Nephron (organoid): Measurements from ENCODE around the gene SLC2A14.
"Not testable (repeated sequence)": the region's sequence is repeated elsewhere in the genome, so short reads cannot be mapped to it uniquely, and the experiment has no call there.

Experiments
- H3K27ac Mint-ChIP-seq, 3 experiments: 2 replicates each; pipeline ENCODE4 v1.8.0; 2020; ENCODE audit warnings: mixed read lengths in 3 of 3, mild to moderate bottlenecking in 2 of 3, moderate library complexity in 1 of 3
- H3K27me3 Mint-ChIP-seq: 2 replicates; pipeline ENCODE4 v1.8.0; 2021; ENCODE audit warnings: low read depth, mild to moderate bottlenecking, moderate library complexity, mixed read lengths
- H3K36me3 Mint-ChIP-seq: 2 replicates; pipeline ENCODE4 v1.8.0; 2020; ENCODE audit warnings: low read depth, mixed read lengths
- H3K4me1 Mint-ChIP-seq: 2 replicates; pipeline ENCODE4 v1.8.0; 2020; ENCODE audit warnings: mixed read lengths
- H3K4me3 Mint-ChIP-seq, 3 experiments: 2 replicates each; pipeline ENCODE4 v1.8.0; 2020; ENCODE audit warnings: mild to moderate bottlenecking in 3 of 3, mixed read lengths in 3 of 3, moderate library complexity in 2 of 3
- H3K9me3 Mint-ChIP-seq: 2 replicates; pipeline ENCODE4 v1.8.0; 2020; ENCODE audit warnings: mixed read lengths
- CTCF ChIP-seq, 3 experiments: fragments of 200-600 bp; sonication (generic); IDR thresholded peaks; one replicate each; pipeline ENCODE4 v1.5.0; 2021; ENCODE audit warnings: antibody characterized with exemption in 3 of 3; ENCODE audit not compliant: unreplicated experiment in 3 of 3

Gene SLC2A14

GRCh38 chr12:7884689-7885088 lies 12.0 kb upstream of the SLC2A14 start:
- Mint-ChIP-seq H3K4me3 (no peak overlapping the region), H3K27me3 (no peaks in the 10 kb centered on the region), H3K9me3 (no peaks in the 10 kb centered on the region), H3K36me3 (no peaks in the 10 kb centered on the region), H3K4me1 (no peaks in the 10 kb centered on the region), H3K27ac (peak overlapping the region in 1 of 3 experiments; percentile 67)
- no peak for TF ChIP-seq CTCF (IDR thresholded peaks at IDR 0.05; ENCODE audit: unreplicated experiment in 3 of 3)

- not testable (repeated sequence) for H3K9me3 Mint-ChIP-seq, H3K36me3 Mint-ChIP-seq, H3K4me3 Mint-ChIP-seq, H3K27me3 Mint-ChIP-seq, H3K4me1 Mint-ChIP-seq
- peak overlapping the region in 1 of 3 experiments; percentile 29 for H3K27ac Mint-ChIP-seq
Observed at GRCh38 chr12:7881736-7882120, 9.0 kb upstream of the SLC2A14 start.

- not testable (repeated sequence) for H3K27ac Mint-ChIP-seq, H3K4me1 Mint-ChIP-seq, H3K4me3 Mint-ChIP-seq, H3K36me3 Mint-ChIP-seq, H3K9me3 Mint-ChIP-seq, H3K27me3 Mint-ChIP-seq
Observed at GRCh38 chr12:7880952-7881735, 8.4 kb upstream of the SLC2A14 start.

- no peak overlapping the region for H3K4me3 Mint-ChIP-seq
- H3K27me3 Mint-ChIP-seq, result no peaks in the 10 kb centered on the region
- H3K36me3 Mint-ChIP-seq, result no peaks in the 10 kb centered on the region
- no peak for TF ChIP-seq CTCF (IDR thresholded peaks at IDR 0.05; ENCODE audit: unreplicated experiment in 3 of 3)
- no peaks in the 10 kb centered on the region for H3K9me3 Mint-ChIP-seq
- H3K27ac Mint-ChIP-seq, result no peak overlapping the region
- H3K4me1 Mint-ChIP-seq, result no peaks in the 10 kb centered on the region
Observed at GRCh38 chr12:7879246-7879645, 6.5 kb upstream of the SLC2A14 start.

- no peaks in the 10 kb centered on the region for H3K36me3 Mint-ChIP-seq
- H3K4me3 Mint-ChIP-seq, result no peak overlapping the region
- H3K4me1 Mint-ChIP-seq, result no peaks in the 10 kb centered on the region
- H3K9me3 Mint-ChIP-seq, result peaks cover 2% of the 10 kb centered on the region
- TF ChIP-seq CTCF (IDR thresholded peaks at IDR 0.05; ENCODE audit: unreplicated experiment in 3 of 3), result no peak
- H3K27me3 Mint-ChIP-seq, result no peaks in the 10 kb centered on the region
- H3K27ac Mint-ChIP-seq, result no peak overlapping the region
Observed at GRCh38 chr12:7877420-7877819, 4.7 kb upstream of the SLC2A14 start.

- Mint-ChIP-seq H3K9me3 (peaks cover 2% of the 10 kb centered on the region), H3K27ac (no peak overlapping the region), H3K4me1 (no peaks in the 10 kb centered on the region), H3K4me3 (no peak overlapping the region), H3K27me3 (no peaks in the 10 kb centered on the region), H3K36me3 (no peaks in the 10 kb centered on the region)
- no peak for TF ChIP-seq CTCF (IDR thresholded peaks at IDR 0.05; ENCODE audit: unreplicated experiment in 3 of 3)
Observed at GRCh38 chr12:7870335-7870734, 2.4 kb downstream of the SLC2A14 start.

- H3K27me3 Mint-ChIP-seq, result no peaks in the 10 kb centered on the region
- no peak for TF ChIP-seq CTCF (IDR thresholded peaks at IDR 0.05; ENCODE audit: unreplicated experiment in 3 of 3)
- H3K27ac Mint-ChIP-seq, result no peak overlapping the region
- no peaks in the 10 kb centered on the region for H3K36me3 Mint-ChIP-seq
- no peaks in the 10 kb centered on the region for H3K4me1 Mint-ChIP-seq
- no peak overlapping the region for H3K4me3 Mint-ChIP-seq
- H3K9me3 Mint-ChIP-seq, result peaks cover 2% of the 10 kb centered on the region
Observed at GRCh38 chr12:7869137-7869536, 3.6 kb downstream of the SLC2A14 start.
